H1 (cell line): Measurements from ENCODE around the gene CASK. TPM values are rescaled to one million over a fixed set of nuclear protein-coding genes. Genes with fewer than 3 reads are reported as not detected.

Source experiments
- CTCF ChIA-PET: fragments of 300-600 bp; sonication (Branson Sonifier 250); formaldehyde crosslinking; loops from one replicate; lab custom pipeline; 2021; ENCODE audit not compliant: partially characterized antibody; lab: Charles Lee
- POLR2A ChIA-PET: fragments of 300-600 bp; sonication (Branson Sonifier 250); formaldehyde crosslinking; loops from one replicate; lab custom pipeline; 2021; ENCODE audit warnings: inconsistent platforms; ENCODE audit not compliant: partially characterized antibody; lab: Charles Lee
- DNase-seq, 2 experiments: peaks; one replicate each; pipeline versions ENCODE4 v3.0.0 to v3.0.0-alpha.2; 2010 to 2022; ENCODE audit warnings: low spot score in 2 of 2, low read depth in 1 of 2, mixed read lengths in 1 of 2
- FAIRE-seq: peaks from 2 replicates; lab custom pipeline; 2011; peaks lifted over from hg19 to GRCh38; lab: Jason Lieb, UNC
- H2AFZ ChIP-seq: 2 replicates; pipeline ENCODE4 v1.8.1; 2012; ENCODE audit warnings: low read length, inconsistent platforms
- H2AK5ac ChIP-seq: 2 replicates; pipeline ENCODE4 v1.6.1; 2013; ENCODE audit warnings: low read depth, low read length
- H2BK120ac ChIP-seq: replicated peaks from 2 replicates; pipeline ENCODE3; 2013; ENCODE audit warnings: low read depth, low read length, inconsistent platforms
- H2BK12ac ChIP-seq: 2 replicates; pipeline ENCODE4 v1.6.1; 2013; ENCODE audit warnings: low read depth, low read length
- H2BK15ac ChIP-seq: 2 replicates; pipeline ENCODE4 v1.6.1; 2013; ENCODE audit warnings: low read length
- H2BK20ac ChIP-seq: 2 replicates; pipeline ENCODE4 v1.6.1; 2013; ENCODE audit warnings: low read length
- H2BK5ac ChIP-seq: 2 replicates; pipeline ENCODE4 v1.6.1; 2013; ENCODE audit warnings: low read depth, low read length
- H3K14ac ChIP-seq: 2 replicates; pipeline ENCODE4 v1.6.1; 2013; ENCODE audit warnings: inconsistent platforms; ENCODE audit not compliant: insufficient read length
- H3K18ac ChIP-seq: 2 replicates; pipeline ENCODE4 v1.6.1; 2013; ENCODE audit warnings: low read length; ENCODE audit errors: extremely low read depth
- H3K23ac ChIP-seq: 2 replicates; pipeline ENCODE4 v1.6.1; 2013; ENCODE audit warnings: inconsistent platforms; ENCODE audit not compliant: insufficient read length
- H3K23me2 ChIP-seq: 2 replicates; pipeline ENCODE4 v1.6.1; 2013; ENCODE audit warnings: low read depth, low read length
- H3K27ac ChIP-seq: 2 replicates; pipeline ENCODE4 v1.6.1; 2011; ENCODE audit warnings: low read depth, low read length, inconsistent platforms
- H3K27me3 ChIP-seq, 4 experiments: replicated peaks in 1 of 4; 1 replicate in 1 of 4; 2 replicates in 3 of 4; pipeline versions ENCODE4 v1.6.1 to v1.8.1; 2011 to 2013; ENCODE audit warnings: low read length in 3 of 4, mild to moderate bottlenecking in 3 of 4, inconsistent platforms in 2 of 4, mixed read lengths in 2 of 4, moderate library complexity in 1 of 4; ENCODE audit not compliant: control insufficient read depth in 3 of 4, insufficient read depth in 3 of 4; ENCODE audit errors: extremely low read depth in 1 of 4
- H3K36me3 ChIP-seq, 4 experiments: 2 replicates each; pipeline versions ENCODE4 v1.6.1 to v1.8.1; 2011 to 2013; ENCODE audit warnings: mild to moderate bottlenecking in 4 of 4, low read length in 3 of 4, moderate library complexity in 2 of 4, control low read depth in 1 of 4, inconsistent platforms in 1 of 4; ENCODE audit not compliant: insufficient read depth in 4 of 4, control insufficient read depth in 2 of 4
- H3K4ac ChIP-seq: replicated peaks from 2 replicates; pipeline ENCODE3; 2013; ENCODE audit warnings: low read length, low read depth, mixed read lengths, inconsistent platforms; ENCODE audit not compliant: insufficient read length
- H3K4me1 ChIP-seq, 4 experiments: replicated peaks in 1 of 4; 1 replicate in 1 of 4; 2 replicates in 3 of 4; pipeline versions ENCODE4 v1.6.1 to v1.8.1; 2011 to 2013; ENCODE audit warnings: low read length in 3 of 4, inconsistent platforms in 2 of 4, mixed read lengths in 1 of 4; ENCODE audit not compliant: insufficient read depth in 4 of 4, control insufficient read depth in 3 of 4
- H3K4me2 ChIP-seq, 2 experiments: 2 replicates each; pipeline versions ENCODE4 v1.6.1 to v1.8.1; 2011 to 2013; ENCODE audit warnings: low read depth in 2 of 2, low read length in 2 of 2, control low read depth in 1 of 2, inconsistent platforms in 1 of 2, mild to moderate bottlenecking in 1 of 2; ENCODE audit not compliant: insufficient read depth in 1 of 2
- H3K4me3 ChIP-seq, 4 experiments: fragments of 200-600, 300-600 bp in 1 of 4; sonication (generic), shearing (Covaris generic), sonication (Bioruptor Twin) in 1 of 4; 2 replicates each; pipeline versions ENCODE4 v1.5.1 to v1.8.1; 2011 to 2016; ENCODE audit warnings: low read length in 4 of 4, low read depth in 3 of 4, control low read depth in 2 of 4, inconsistent platforms in 2 of 4, mild to moderate bottlenecking in 2 of 4, mixed read lengths in 1 of 4, moderate library complexity in 1 of 4; ENCODE audit not compliant: insufficient read depth in 2 of 4; ENCODE audit errors: extremely low read depth in 1 of 4
- H3K56ac ChIP-seq: replicated peaks from 2 replicates; pipeline ENCODE3; 2013; ENCODE audit warnings: low read depth, mild to moderate bottlenecking, mixed read lengths, low read length, inconsistent platforms; ENCODE audit not compliant: insufficient read length
- H3K79me1 ChIP-seq: 2 replicates; pipeline ENCODE4 v1.6.1; 2013; ENCODE audit warnings: low read depth, low read length, control low read depth
- H3K79me2 ChIP-seq, 2 experiments: 2 replicates each; pipeline versions ENCODE4 v1.6.1 to v1.8.1; 2012 to 2013; ENCODE audit warnings: low read length in 2 of 2, mild to moderate bottlenecking in 2 of 2, inconsistent platforms in 1 of 2; ENCODE audit not compliant: insufficient read depth in 2 of 2, control insufficient read depth in 1 of 2
- H3K9ac ChIP-seq, 4 experiments: replicated peaks in 1 of 4; 1 replicate in 1 of 4; 2 replicates in 3 of 4; pipeline versions ENCODE4 v1.6.1 to v1.8.1; 2011 to 2013; ENCODE audit warnings: low read depth in 3 of 4, low read length in 3 of 4, control low read depth in 2 of 4, mild to moderate bottlenecking in 2 of 4, moderate library complexity in 2 of 4, inconsistent platforms in 1 of 4; ENCODE audit errors: extremely low read depth in 1 of 4
- H3K9me3 ChIP-seq, 2 experiments: 2 replicates each; pipeline versions ENCODE4 v1.6.1 to v1.8.1; 2012 to 2013; ENCODE audit warnings: mild to moderate bottlenecking in 2 of 2, moderate library complexity in 2 of 2, control low read depth in 1 of 2, inconsistent platforms in 1 of 2, low read depth in 1 of 2, low read length in 1 of 2, mixed read lengths in 1 of 2; ENCODE audit not compliant: insufficient read depth in 2 of 2
- H4K20me1 ChIP-seq, 2 experiments: replicated peaks in 1 of 2; 2 replicates each; pipeline versions ENCODE3 to v1.8.1; 2011 to 2013; ENCODE audit warnings: inconsistent platforms in 2 of 2, low read length in 2 of 2, mild to moderate bottlenecking in 1 of 2; ENCODE audit not compliant: insufficient read depth in 2 of 2, control insufficient read depth in 1 of 2
- H4K5ac ChIP-seq: 2 replicates; pipeline ENCODE4 v1.6.1; 2013; ENCODE audit warnings: low read length, low read depth, mixed read lengths, inconsistent platforms; ENCODE audit not compliant: insufficient read length
- H4K8ac ChIP-seq: 2 replicates; pipeline ENCODE4 v1.8.0; 2013; ENCODE audit warnings: mild to moderate bottlenecking, moderate library complexity, low read length, inconsistent platforms; ENCODE audit not compliant: insufficient read depth; ENCODE audit errors: extremely low read depth
- H4K91ac ChIP-seq: replicated peaks from 2 replicates; pipeline ENCODE3; 2013; ENCODE audit warnings: low read length, mixed read lengths, inconsistent platforms; ENCODE audit not compliant: insufficient read length
- WGBS, 2 experiments: shearing (Covaris generic) in 1 of 2; methylation state at CpG; one replicate each; pipeline versions ENCODE4 v1.1.6 to v1.1.7; 2013 to 2015; ENCODE audit warnings: low lambda C conversion rate in 2 of 2, mixed read lengths in 2 of 2, inconsistent platforms in 1 of 2, low coverage in 1 of 2, missing lambda C conversion rate in 1 of 2; ENCODE audit not compliant: insufficient replicate concordance in 2 of 2, insufficient coverage in 1 of 2, insufficient read length in 1 of 2; ENCODE audit errors: extremely low coverage in 1 of 2, missing lambda C conversion rate in 1 of 2; 5-methylcytosine and 5-hydroxymethylcytosine counted together
- polyA plus RNA-seq, 7 experiments: library from polyadenylated mRNA; depleted of rRNA in 3 of 7; stranded (reverse) in 5 of 7; unstranded in 2 of 7; fragments of >200 nt in 5 of 7; fragments of 200-250 nt in 2 of 7; gene quantifications; 1 replicate in 5 of 7; 2 replicates in 1 of 7; 4 replicates in 1 of 7; pipeline versions ENCODE4 v1.2.1 to v1.2.3, GENCODE V29; 2011 to 2013; ENCODE audit warnings: missing spikeins in 2 of 7, mixed read lengths in 2 of 7
- total RNA-seq: library from RNA; stranded (reverse); fragmentation: NEBNext Ultra II Directional; extraction: Animal tissue kit (Norgen Biotek cat#: 25700); gene quantifications from 2 replicates; pipeline ENCODE4 v1.2.1, GENCODE V29; 2021

Gene CASK
- total and polyA plus RNA-seq, 2 of the 8 experiments (the other 6 are each of a cell fraction or from before 2014, with no cell fraction given): 21.6 to 55.1 TPM

GRCh38 chrX:41887691-41888090, 35.7 kb downstream of the CASK start:
- Histone ChIP-seq H4K8ac (no peak overlapping the region), H2BK120ac (no peak overlapping the region), H3K79me1 (no peaks in the 10 kb centered on the region), H2BK15ac (no peak overlapping the region), H3K27me3 (no peaks in the 10 kb centered on the region), H4K5ac (no peak overlapping the region), H3K9ac (no peak overlapping the region), H3K14ac (no peak overlapping the region), H3K23me2 (no peaks in the 10 kb centered on the region), H4K91ac (no peak overlapping the region), H3K4ac (no peak overlapping the region), H3K4me3 (no peak overlapping the region), H3K27ac (no peak overlapping the region), H3K79me2 (peaks cover 0 to 61% of the 10 kb centered on the region in 2 experiments; a peak in 2 of 4 replicates), H3K56ac (no peak overlapping the region), H2BK12ac (no peak overlapping the region), H2BK5ac (no peak overlapping the region), H3K4me1 (no peaks in the 10 kb centered on the region), H2AK5ac (no peak overlapping the region), H3K23ac (no peak overlapping the region), H3K4me2 (no peak overlapping the region), H3K9me3 (no peaks in the 10 kb centered on the region), H3K18ac (no peak overlapping the region), H3K36me3 (no peaks in the 10 kb centered on the region), H2AFZ (no peak overlapping the region), H4K20me1 (no peaks in the 10 kb centered on the region), H2BK20ac (no peak overlapping the region)
- DNase-seq: no peak
- no peak for FAIRE-seq
- POLR2A ChIA-PET: no interaction called here
- WGBS, 2 experiments: 100% methylated on average over 1 of the region's 1 CpG; no CpG with 5 or more reads in 1 of the 2 experiments
- CTCF ChIA-PET: interaction anchor here (0.7 kb wide), 1 partner anchor 33 kb away, joined by 3 read pairs; no protein-coding TSS in a partner anchor
